Raji (cell line): ENCODE data around the gene FGF14.

Source experiments
- POLR2A ChIP-seq: IDR thresholded peaks from 2 replicates; pipeline ENCODE4 v1.6.1; 2011; ENCODE audit warnings: low read depth, low read length, control low read depth; ENCODE audit not compliant: insufficient read depth

FGF14 gene

GRCh38 chr13:101916108-101916774 lies 485.6 kb downstream of the FGF14 start:
- TF ChIP-seq POLR2A = no peak

GRCh38 chr13:101915755-101916107 lies 486.1 kb downstream of the FGF14 start:
- TF ChIP-seq POLR2A = no peak

- TF ChIP-seq POLR2A = no peak
Measured at GRCh38 chr13:101915331-101915730, 486.5 kb downstream of the FGF14 start.

- TF ChIP-seq POLR2A = no peak
Measured at GRCh38 chr13:101911752-101912151, 490.1 kb downstream of the FGF14 start.

- no peak for TF ChIP-seq POLR2A
Measured at GRCh38 chr13:101903890-101904289, 498.0 kb downstream of the FGF14 start.

GRCh38 chr13:101898676-101899075 lies 503.2 kb downstream of the FGF14 start:
- no peak for TF ChIP-seq POLR2A

GRCh38 chr13:101896541-101896940 lies 505.3 kb downstream of the FGF14 start:
- no peak for TF ChIP-seq POLR2A

GRCh38 chr13:101893021-101893420 lies 508.8 kb downstream of the FGF14 start:
- no peak for TF ChIP-seq POLR2A

- no peak for TF ChIP-seq POLR2A
Measured at GRCh38 chr13:101892296-101892695, 509.6 kb downstream of the FGF14 start.

GRCh38 chr13:101881593-101881992 lies 520.3 kb downstream of the FGF14 start:
- no peak for TF ChIP-seq POLR2A

- TF ChIP-seq POLR2A = no peak
Measured at GRCh38 chr13:101880581-101880980, 521.3 kb downstream of the FGF14 start.

- TF ChIP-seq POLR2A = no peak
Measured at GRCh38 chr13:101876951-101877350, 524.9 kb downstream of the FGF14 start.

- no peak for TF ChIP-seq POLR2A
Measured at GRCh38 chr13:101875717-101876393, 526.0 kb downstream of the FGF14 start.

GRCh38 chr13:101875091-101875490 lies 526.8 kb downstream of the FGF14 start:
- no peak for TF ChIP-seq POLR2A

GRCh38 chr13:101869553-101869952 lies 532.3 kb downstream of the FGF14 start:
- no peak for TF ChIP-seq POLR2A

GRCh38 chr13:101868585-101869469 lies 533.0 kb downstream of the FGF14 start:
- TF ChIP-seq POLR2A = no peak

GRCh38 chr13:101866889-101867581 lies 534.8 kb downstream of the FGF14 start:
- no peak for TF ChIP-seq POLR2A
